CD4-positive, alpha-beta T cell treated with Interleukin-17A for 4 hours (primary cell): ENCODE measurements around the gene NUDT16L1.

ENCODE experiments used
- DNase-seq: peaks from one replicate; pipeline ENCODE4 v3.0.0-alpha.2; 2020; ENCODE audit warnings: mixed read lengths

The NUDT16L1 gene

DNA sequence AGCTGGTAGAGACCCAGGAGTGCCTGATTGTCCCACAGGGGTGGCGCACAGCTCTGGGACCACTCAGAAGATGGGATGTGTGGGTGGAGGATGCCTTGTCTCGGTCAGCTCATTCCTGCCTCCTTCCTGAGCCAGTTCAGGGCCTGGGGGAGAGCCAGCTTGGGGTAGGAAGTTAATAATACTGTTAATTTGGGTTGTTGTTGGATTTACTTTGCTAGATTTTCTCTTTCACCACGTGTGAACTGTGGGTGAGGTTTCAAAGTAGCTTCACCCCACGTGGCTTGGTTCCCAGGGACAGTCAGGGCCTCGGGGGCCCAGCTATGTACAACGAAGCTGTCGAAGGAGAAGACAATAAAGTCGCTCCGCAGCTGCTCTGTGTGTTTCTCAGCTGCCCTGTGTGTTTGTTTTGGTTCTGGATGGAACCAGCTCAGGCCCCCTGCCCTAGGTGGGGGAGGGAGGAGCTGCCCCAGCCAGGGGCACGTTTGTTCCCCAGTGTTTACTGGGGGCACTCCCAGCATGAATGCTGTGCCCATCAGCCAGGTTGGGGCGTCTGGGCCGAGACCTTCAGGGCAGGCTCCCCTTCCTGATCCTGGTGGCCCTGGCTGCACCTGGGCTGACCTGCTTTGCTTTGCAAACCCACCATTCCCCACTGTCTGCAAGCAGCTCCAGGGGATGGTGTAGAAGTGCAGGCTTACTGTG lies 2.3 kb downstream of the NUDT16L1 start:
- no peak for DNase-seq

DNA sequence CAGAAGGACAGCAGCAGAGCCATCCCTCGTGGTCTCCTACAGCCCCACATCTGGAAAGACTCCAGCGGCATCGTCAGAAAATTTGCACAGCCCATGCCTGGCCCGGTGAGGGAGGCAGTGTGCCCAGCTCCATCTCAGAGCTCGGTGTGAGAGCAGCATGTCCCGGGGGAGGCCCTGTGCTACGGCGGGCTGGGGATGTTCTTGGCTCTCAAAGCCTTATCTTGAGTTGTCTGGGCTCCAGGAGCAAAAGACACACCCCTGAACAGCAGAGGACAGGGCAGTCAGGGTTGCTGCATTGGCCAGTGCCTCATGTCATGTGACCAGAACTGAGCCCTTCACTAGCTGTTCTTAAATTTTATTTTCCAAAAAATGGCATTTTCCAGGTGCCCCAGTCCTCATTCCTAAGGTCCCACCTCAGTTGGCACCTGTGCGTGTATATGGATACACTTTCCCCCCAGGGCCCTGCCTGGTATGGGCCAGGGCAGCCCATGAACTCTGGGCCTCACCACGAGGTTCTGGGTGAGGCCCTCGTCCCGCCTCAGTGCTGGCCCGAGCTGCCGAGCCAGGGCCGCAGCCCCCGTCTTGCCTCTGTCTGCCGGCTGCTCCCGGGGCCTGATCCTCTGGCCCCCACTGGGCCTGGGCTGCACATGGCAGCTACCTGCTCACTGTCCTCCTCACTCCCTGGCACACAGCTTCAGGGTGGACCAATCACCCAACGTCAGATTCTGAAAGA lies 3.0 kb downstream of the NUDT16L1 start:
- DNase-seq, result no peak

DNA sequence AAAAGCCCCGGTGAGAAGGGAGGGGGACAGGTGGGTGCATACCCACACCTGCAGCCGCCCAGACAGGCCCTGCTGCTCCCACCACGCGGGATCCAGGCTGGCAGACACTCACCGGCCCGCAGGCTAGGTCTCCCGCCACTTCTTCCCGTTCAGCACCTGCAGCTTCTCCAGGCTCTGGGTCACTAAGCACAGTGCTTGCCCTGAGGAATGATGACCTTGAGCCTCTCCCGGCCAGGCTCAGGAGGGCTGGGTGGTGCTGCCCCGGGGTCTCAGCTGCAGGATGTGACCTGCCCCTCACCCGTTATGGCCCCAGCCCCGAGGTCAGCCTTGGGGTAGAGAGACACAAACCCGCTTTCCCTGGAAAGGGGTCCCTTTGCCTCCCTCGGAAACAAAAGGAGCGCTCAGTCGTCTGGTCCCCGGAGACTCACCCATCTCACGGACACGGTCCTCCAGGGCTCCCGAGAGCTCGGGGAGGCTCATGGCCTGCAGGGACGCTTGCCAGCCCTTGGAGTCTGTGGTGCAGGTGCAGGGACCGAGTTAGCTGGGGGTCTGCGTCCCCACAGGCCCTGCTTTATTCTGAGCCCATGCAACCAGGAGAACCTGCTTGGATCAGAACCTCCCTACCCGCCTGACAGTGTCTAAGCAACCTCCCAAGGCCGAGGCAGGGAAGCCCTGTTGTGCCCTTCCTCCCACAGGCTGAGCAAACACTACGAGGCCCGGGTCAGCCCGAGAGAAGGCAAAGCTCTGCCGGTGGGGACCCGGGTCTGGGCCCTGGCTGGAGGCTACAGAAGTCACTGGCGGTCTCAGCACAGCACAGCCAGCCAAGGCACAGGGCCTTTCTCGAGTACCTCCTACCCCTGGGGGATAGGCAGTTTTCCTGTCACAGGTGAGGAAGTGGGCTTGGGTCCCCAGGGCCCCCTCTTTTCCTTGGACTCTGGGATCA lies 3.8 kb downstream of the NUDT16L1 start:
- no peak for DNase-seq

DNA sequence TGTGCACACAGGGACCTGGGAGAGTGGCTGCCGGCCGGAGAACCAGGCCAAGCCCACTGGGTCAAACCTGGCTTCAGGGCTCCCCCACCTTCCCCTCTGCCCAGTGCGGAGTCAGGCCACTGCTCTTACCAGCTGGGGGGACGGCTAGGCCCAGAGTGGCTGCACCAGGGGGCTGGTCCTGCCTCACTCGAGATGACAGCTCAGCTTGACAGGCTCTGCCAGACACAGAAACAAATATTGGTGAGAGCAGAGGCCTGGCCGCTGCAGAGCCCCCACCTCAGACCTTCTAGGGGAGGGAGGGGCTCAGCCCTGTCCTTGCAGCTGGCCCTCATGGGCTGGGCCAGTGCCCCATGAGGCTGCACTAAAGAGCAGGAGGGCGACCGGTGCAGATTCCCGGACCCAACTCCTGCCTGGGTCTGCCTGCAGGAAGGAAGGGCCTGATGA lies 4.5 kb downstream of the NUDT16L1 start:
- DNase-seq, result no peak

DNA sequence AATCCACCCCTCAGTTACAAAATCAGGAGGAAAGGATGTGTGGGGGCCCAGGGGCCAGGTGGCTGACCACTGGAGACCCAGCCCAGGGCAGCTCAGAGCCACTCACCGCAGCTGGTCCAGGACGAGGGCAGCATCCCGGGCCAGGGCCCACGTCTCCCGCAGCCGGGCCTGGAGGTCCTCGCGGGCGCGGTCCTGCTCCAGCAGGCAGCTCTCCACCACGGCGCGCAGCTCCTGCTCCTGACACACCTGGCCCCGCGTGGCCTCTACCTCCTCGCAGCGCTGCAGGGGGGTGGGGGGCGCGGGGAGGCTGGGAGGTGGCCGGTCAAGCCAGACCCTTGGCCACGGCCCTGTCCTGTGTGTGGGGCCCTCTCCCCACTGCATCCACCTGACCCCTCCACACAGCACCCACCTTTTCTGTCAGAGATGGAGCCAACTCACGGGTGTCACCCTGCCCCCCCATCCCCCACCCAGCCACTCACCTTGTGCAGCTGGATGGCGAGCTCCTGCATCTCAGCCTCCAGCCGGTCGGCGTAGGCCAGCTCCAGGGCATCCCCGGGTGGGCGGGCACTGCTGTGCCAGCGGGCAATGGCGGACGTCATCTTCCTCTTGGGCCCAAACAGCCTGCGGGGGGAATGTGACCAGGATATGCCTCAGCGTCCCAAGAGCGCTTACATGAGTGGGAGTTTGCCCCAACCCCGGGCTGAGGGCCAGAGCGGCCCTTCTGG lies 5.1 kb downstream of the NUDT16L1 start:
- no peak for DNase-seq

DNA sequence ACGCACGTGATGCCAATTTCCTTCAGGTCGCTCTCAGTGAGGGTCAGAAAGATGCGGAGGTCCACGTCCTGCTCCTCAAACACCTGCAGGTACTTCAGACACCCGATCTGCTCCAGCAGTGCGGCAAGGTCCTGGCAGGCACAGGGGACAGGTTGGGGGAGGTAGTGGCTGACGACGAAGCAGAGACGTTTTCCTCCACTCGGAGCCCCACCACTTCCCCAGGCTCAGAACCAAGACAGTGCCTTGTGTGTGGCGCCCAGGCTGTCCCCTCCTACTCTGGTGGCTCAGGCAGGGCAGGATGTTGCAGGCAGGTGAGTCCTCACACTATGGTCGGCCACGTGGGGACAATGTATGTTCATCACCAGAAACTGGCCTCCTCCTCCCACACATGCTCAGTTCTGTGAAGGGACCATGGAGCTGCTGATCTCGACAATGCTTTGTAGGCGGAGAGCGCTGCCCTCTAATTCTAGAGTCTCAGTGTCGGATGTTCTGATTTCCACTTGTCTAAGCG lies 5.7 kb downstream of the NUDT16L1 start:
- DNase-seq, result no peak

DNA sequence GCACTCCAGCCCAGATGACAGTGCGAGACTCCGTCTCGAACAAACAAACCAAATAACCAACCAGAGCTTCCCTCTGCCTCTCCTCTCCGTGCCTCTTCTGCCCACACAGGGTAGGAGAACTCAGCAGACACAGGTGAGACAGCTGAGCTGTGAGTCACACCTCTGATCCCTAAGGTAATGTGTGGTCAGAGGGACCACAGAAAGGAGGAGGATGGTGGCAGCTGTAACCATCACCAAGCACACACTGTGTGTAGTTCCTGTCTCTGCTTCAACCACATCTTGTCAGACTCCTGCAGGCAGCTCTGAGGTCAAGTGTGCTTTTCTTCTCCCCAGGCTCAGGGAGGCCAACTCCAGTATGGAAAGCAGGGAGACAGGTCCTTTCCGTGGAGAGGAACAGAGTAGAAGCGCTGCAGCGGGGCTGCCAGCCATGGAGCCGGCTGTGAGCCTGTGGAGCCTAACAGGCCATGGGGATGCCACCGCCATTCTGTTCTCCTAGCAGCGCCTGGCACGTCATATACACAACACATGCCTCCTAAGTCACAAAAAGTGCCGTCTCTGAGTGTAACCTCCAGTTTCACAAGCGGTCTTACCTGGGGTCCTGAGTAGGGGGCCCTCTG lies 7.1 kb downstream of the NUDT16L1 start:
- DNase-seq, result peak; percentile 44

DNA sequence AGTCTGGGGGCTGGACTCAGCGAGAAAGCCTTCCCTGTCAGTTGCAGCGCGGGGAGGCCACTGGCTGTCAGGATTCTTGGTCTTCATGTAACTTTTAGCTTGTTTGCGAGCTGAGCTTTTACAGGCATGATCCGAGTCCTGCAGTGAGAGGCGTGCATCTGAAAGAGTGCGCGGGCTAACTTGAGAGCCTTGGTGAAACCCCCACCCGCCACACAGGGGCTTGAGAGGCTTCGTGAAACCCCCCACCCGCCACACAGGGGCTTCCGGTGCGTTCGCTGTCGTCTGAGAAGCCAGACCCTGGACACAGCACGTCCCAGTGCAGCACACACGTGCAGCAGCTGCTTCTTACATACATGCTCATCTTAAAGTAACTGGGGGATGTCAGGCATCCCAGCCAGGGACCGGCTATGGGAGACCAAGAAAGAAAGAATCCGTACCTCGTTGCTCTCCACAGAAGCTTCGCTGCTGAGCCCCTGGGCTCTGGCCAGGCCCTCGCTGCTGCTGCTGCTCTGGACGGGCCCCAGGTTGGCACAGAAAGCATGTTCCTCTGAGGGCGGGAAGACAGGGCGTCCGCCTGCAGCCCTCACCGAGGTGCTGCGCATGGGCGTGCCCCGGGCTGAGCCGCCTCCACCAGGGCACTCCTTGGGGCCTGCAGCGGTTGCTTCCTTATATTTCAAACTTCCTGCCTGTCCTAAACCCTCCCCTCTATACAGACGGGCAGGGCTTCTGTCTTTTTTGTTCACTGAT lies 7.8 kb downstream of the NUDT16L1 start:
- DNase-seq, result no peak

DNA sequence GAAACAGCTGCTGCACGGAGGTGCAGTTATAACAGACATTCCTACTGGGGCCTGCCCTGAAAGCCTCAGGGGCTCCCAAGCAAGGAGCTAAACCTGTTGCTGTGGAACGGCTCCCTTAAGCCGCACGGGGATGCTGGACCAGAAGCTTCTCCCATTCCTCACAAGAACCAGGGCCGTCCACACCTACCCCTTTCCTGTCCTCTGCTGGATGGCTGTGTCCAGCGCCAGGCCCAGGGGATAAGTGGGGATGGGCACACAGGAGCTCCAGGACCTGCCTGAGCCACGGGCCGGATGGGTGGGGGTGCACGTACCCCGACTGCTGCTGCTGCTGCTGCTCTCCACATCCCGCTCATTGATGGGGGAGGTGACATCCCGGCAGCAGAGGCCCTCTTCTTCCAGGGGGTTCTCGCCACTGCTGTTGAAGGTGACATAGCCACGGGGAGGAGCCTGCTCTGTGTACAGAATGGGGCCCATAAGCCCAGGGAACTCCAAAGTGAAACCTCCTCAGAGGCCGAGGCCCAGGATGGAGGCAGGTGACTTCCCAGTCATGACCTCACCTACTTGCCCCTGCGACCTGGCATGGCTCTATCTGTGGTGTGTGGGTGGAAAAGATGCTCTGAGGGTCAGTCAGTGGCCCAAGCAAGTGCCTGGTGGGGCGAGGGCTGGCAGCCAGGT lies 8.6 kb downstream of the NUDT16L1 start:
- DNase-seq, result no peak

DNA sequence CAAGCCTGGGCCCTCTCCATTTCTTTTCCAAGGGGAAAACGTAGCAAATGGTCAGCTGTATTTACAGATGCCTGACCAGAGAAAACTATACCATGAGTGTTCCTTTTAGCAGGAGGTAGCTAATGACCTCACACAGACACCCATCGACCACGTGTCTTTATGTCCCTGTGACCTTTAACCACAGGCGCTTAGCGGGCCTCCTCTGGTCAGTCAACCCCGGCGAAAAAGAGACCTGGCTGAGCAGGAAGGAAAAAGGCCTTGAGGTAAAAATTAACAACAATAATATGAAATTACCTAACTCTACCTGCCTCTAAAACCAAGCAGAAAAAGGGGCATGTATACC lies 9.1 kb downstream of the NUDT16L1 start:
- no peak for DNase-seq

DNA sequence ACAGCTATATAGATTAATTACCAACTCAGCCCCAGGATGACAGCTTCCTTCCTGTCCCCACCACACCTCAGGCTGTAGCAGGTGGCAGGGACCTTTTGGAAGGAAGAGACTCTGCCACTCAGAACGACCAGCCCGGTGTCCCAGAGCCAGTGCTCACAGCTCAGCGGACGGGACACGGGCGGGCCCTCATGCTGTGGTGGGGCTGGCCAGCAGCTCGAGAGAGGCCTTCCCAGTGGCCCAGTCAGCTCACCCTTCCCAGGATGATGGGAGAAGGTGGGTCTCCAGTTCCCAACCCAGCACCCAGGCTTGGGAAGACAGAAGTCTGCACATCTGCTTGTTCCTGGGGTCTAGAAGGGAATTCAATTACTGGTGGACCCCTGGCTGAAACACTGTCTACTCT lies 10.5 kb downstream of the NUDT16L1 start:
- DNase-seq, result no peak

DNA sequence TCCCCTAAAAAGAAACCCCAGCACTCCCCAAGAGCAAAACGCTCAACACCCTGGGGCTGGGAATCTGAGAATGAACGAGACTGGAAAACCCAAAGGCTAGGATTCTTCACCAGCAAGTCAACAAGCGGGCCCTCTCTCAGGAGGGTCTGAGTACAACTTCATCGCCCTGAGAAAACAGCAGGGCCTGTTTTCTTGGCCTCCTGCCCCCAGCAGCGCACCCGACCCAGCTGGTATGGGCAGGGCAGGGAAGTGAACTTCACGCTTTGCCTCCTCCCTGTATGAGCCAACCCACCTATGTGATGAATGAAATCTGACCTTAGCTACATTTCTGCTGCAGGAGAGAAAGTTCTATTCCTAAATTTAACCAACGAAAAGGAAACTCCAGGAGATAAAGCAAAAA lies 11.1 kb downstream of the NUDT16L1 start:
- DNase-seq, result no peak

DNA sequence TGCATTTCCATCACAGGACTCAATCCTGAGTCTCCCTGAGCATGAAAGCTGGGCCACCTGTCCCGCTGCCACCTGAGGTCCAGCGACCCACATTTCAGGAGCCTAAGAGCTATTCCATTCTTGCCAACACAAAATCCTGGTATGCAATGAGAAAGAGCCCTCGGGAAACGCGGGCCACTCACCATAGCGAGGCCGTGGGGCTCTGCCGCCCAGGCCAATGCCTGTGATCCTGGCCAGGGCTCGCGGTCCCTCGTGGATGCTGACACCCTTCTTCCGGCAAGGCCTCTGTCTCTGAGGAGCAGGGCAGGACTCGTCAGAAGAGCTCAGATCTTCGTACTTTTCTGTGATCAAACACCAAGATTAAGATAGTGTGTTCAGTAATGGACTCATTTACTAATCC lies 11.6 kb downstream of the NUDT16L1 start:
- no peak for DNase-seq

DNA sequence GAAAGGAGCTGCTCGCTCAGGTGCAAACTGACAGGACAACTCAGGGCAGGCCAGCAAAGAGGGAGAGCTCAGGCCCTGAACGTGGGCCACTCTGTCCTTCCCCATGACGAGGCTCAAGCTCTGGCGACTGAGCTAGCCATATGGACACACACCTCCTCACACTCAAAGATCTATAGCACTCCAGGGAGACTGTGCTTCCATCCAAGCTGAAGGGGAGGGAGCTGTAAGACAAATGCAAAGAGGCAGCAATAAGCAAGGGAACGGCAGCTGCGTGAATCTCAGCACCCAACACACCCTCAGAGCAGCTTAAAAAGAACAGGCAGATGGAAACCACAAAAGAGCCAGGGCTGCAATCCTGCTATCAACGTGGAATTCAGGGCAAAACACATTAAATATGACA lies 13.5 kb downstream of the NUDT16L1 start:
- DNase-seq, result no peak

DNA sequence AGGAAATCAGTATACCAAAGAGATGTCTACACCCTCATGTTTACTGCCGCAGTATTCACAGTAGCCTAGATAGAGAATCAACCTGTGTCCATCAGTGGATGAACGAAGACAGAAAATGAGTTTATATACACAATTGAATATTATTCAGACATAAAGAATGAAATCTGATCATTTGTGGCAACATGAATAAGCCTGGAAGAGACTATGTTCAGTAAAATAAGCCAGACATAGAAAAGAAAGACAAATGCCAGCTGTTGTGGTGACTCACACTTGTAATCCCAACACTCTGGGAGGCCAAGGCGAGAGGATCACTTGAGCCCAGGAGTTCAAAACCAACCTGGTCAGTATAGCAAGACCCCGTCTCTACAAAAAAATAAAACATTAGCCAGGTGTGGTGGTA lies 16.1 kb downstream of the NUDT16L1 start:
- no peak for DNase-seq

DNA sequence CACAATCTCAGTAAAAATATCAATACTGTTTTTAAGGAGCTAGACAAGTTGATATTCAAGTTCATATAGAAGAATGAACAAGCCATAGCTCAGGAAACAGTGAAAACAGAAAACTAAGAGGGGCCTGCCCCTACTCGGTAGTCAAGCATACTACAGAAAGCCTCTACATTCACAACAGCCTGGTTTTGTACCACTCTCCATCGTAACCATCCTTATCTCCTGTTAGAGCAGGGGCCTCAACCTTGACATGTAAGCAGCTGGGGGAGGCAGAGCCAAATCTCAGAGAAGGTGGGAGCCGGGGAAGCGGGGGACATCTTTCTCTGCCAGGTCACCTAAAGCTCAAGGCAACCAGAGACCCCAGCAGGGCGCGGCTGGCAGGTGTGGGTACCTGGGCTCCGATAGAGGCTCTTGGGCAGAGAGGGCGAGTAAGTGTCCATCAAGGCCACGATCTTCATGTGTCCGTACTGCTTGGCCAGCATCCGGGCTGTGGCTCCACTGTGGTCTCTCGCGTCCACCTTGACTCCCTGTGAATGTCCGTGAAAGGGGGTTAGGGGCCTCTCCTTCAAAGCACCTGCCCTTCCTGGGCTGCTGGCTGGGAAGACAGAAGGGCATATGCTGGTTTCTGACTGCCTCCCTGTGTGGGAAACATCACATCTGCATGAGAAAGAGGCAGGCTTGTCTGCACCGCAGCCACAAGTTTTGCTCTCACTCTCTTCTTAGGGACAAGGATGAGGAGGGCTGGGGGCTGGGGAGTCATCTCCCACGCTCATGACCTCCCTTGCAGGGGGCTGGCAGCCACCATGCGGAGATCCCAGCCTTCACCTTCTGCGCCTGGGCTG lies 20.5 kb downstream of the NUDT16L1 start:
- DNase-seq, result no peak

DNA sequence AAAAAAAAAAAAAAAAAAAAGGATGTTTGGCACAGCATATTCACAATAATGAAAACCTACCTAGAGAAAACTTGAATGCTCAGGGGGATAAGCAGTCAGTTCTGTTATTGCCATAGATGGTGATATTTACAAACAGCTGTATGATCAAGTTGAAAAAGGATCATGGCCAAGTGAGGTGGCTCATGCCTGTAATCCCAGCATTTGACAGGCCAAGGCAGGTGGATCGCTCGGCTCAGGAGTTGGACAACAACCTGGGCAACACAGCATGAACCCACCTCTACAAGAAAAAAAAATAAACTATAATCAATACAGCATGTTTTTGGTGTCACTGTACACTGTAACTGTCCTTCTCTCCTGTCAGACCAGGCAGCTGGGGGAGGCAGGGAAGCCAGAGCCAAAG lies 21.6 kb downstream of the NUDT16L1 start:
- DNase-seq, result no peak

DNA sequence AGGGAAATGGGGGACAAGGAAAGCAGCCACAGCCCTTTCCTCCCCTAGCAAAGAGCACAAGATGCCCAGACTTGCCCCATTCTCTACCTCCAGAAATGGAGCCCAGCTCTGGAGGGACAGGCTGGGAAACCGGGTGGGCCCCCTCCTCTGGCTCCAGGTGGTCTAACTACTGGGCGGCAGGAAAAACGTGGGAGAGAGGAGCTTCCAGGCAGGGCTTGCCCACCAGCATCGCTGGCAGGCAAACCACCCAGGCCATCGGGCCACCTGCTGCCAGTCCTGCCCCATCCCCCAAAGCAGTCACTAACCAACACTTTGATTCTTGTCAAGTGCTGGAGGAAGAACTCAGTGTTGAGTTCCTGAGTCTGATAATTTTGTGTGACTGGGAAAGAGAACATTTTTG lies 25.1 kb downstream of the NUDT16L1 start:
- DNase-seq, result no peak

DNA sequence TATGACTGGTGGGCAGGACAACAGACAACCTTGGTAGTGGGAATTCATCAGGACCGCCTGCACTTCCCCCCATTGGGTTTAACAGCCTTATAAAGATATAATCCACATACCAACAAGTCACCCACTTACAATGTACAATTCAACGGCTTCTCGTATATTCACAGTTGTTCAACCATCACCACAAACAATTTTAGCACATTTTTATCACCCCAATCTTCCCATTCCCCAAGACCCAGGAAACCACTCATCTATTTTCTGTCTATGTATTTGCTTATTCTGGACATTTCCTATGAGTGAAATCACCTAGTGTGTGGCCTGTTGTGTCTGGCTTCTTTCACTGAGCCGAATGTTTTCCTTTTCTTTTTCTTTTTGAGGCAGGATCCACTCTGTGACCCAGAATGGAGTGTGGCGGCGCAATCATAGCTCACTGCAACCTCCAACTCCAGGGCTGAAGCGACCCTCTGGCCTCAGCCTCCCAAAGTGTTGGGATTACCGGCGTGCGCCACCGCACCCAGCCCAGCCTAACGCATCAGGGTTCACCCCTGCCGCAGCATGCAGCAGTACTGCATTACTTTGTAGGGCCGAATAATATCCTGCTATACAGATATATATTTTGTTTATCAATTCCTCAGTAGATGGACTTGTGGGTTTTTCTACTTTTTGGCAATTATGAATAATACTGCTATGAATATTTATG lies 29.9 kb downstream of the NUDT16L1 start:
- no peak for DNase-seq
